ENCODE data around the gene TM4SF5.
A peak's percentile ranks its signal among the peaks of the same experiment; 100 is the strongest.

Gene TM4SF5, protein sequence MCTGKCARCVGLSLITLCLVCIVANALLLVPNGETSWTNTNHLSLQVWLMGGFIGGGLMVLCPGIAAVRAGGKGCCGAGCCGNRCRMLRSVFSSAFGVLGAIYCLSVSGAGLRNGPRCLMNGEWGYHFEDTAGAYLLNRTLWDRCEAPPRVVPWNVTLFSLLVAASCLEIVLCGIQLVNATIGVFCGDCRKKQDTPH

DNA sequence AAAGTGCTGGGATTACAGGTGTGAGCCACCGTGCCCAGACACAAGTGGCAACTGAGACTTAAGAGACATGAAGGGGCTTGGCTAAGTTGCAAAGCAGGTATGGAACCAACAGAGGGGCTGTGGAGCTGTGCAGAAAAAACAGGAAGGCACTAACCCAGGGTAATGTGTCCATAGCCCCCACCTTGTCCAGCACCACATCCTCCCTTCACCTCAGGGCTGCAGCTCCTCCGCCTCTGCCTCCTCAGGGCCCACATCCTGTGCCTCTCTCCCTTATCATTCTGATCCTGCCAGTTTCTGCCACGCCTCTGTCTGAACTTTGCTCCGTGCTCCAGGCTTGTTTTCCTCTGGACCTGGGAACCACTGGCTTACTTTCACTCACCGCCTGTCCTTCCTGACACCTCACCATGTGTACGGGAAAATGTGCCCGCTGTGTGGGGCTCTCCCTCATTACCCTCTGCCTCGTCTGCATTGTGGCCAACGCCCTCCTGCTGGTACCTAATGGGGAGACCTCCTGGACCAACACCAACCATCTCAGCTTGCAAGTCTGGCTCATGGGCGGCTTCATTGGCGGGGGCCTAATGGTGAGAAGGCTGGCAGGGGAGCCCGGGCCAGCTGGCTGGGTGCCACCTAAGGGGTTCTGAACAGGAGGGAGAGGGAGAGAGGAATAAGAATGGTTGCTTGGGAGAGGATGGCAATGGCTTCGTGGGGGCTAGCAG, at the start of gene TM4SF5:
TM4SF5 (plus strand) TSS at position 368 of the 716 bp plus-strand sequence; CDS start at position 405, 37 bp downstream.
- no peak for DNase-seq

DNA sequence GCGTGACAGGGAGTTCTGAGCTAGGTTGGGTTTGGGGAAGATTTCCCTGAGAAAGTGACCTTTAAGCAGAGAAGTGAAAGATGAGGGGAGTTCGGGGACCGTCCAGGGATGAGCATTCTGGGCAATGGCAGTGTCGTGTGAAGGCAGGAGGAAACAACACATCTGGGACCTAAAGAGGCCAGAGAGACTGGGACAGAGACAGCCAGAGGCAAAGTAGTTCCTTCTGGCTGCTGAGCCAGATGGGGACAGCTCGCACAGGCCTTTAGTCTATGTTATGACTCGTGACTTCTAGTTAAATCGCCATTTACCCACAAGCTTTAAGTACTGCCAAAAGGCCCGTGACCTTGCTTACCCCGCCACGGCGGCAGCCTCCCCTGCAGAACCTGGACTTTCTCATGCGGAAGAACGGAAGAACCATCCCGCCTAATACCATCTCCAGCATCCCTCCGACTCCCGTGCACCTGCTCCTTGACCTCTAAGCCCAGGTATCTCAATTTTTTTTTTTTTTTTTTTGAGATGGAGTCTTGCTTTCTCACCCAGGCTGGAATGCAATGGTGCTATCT, 48.9 kb upstream of the TM4SF5 start:
- peak; percentile 35 for DNase-seq

DNA sequence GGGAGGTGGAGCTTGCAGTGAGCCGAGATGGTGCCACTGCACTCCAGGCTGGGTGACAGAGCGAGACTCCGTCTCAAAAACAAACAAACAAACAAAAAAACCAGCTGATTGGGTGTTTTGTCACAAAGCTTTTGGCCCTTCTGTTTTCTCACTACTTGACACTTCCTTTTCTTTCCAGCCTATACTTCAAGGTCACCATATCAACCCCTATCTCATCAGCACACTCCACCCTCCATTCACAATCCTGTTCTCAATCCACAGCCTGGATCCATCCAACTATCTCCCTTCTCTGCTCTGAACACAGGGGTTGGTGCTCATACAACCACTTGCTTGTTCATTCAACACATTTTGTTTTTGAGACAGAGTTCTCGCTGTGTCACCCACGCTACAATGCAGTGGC, 47.0 kb upstream of the TM4SF5 start:
- DNase-seq, result peak; percentile 49

DNA sequence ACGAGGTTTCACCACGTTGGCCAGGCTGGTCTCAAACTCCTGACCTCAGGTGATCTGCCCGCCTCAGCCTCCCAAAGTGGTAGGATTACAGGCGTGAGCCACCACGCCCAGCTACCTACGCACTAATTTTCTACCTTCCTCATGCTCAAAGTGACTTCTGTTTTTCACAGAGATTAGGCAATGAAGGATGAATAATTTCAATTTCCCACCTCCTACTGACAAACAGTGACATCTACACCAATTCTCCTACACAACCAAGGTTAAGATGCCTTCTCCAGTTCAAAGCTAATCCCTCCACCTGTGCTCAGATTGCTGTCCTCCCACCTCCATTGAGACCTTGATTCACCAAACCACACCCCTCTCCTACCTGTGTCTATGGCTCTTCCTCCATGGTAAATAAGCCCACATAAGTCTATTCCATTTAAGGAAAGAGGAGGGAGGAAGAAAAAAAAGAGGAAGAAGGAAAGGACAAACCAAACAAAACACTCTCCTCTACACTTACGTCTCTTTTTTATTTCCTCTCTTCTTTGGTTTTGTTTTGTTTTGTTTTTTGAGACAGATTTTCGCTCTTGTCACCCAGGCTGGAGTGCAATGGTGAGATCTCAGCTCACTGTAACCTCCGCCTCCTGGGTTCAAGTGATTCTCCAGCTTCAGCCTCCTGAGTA, 45.9 kb upstream of the TM4SF5 start:
- DNase-seq, result peak; percentile 92

DNA sequence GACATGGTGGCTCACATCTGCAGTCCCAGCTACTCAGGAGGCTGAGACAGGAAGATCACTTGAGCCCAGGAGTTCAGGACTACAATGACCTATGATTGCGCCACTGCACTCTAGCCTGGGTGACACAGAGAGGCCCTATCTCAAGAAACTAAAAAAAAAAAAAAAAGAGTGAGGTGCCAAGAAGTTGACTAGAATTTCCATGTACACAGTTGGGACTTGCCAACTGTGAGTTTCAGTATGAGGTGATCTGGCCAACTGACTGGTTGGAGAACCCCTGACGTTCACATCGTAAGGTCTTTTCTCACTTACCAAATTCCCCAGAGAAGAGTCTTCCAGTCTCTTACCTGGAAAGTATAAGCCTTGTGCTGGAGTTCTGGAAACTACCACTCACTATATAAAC, 43.6 kb upstream of the TM4SF5 start:
- DNase-seq, result peak; percentile 76

DNA sequence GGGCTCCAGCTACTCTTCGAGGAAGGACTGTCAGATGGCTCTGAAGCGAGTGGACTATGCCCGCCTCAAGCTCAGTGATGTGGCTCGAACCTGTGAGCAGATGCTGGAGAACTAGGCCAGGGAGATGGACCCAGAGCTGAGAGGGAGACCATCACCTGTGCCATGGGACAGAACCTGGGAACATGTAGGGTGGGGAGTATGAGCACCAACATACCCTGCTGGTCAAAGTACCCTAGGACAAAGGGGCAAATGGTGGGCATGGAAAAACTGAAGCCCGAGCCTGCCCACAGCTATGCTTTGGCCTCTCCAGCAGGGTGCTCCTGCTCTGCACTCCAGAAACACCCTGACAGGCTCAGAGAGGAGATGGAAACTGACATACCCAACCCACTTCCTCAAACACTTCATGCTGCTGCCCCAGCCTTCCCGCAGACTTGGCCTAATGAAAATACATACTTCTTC, 38.6 kb upstream of the TM4SF5 start:
- DNase-seq, result peak; percentile 94

DNA sequence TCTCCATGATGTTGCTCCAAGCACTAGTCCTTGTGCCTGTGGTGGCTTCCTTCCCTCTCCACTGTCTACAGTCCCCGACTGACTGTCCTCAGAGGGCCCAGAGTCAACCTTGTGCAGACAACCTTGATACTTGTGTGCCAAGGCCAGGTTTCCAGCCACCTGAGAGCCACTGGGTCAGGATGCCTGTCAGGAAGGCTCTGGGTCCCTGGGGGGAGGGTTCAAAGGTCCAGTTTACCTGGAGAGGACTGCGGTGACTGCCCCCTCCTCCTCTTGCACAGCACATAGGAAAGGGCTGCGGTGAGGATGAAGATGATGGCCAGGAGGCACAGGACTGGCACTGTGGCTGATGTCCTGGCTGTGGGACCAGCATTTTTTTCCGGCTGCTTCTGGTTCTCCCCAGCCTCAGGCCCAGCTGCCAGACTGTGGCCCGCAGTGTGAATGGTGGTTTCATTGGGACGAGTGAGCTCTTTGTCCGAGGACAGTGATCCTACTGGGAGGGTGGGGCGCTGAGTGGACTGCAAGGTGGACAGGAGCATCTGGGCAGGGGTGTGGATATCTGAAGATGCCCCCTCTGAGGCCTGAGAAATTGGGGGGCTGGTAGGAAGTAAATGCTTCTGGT, 36.7 kb upstream of the TM4SF5 start:
- DNase-seq, result no peak

DNA sequence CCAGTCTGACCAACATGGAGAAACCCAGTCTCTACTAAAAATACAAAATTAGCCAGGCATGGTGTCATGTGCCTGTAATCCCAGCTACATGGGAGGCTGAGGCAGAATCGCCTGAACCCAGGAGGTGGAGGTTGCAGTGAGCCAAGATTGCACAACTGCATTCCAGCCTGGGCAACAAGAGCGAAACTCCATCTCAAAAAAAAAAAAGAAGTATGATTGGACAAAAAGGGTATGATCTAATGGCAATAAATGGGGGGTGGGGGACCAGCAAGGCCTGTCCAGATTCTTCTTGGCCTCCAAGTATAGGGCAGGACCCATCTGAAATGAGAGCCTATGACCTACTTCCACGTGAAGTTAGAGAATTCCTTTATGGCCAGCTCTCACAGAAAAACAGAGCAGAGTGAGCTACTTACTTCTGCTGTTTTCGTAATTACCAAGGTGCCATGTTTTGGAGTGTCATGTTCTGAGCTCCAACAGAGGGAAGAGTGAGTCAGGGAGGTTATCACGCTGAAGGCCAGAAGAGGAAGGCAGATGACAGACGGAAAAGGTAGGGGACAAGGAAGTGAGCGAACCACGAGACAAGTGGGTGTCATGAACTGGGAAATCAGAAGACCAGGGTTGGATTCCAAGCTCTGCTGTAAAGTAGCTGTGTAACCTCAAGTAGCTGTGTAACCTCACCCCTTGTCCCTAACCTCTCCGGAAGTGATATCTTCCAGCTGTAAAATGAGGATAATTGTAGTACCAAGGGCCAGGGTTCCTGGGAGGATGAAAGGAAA, 35.6 kb upstream of the TM4SF5 start:
- DNase-seq, result peak; percentile 96

DNA sequence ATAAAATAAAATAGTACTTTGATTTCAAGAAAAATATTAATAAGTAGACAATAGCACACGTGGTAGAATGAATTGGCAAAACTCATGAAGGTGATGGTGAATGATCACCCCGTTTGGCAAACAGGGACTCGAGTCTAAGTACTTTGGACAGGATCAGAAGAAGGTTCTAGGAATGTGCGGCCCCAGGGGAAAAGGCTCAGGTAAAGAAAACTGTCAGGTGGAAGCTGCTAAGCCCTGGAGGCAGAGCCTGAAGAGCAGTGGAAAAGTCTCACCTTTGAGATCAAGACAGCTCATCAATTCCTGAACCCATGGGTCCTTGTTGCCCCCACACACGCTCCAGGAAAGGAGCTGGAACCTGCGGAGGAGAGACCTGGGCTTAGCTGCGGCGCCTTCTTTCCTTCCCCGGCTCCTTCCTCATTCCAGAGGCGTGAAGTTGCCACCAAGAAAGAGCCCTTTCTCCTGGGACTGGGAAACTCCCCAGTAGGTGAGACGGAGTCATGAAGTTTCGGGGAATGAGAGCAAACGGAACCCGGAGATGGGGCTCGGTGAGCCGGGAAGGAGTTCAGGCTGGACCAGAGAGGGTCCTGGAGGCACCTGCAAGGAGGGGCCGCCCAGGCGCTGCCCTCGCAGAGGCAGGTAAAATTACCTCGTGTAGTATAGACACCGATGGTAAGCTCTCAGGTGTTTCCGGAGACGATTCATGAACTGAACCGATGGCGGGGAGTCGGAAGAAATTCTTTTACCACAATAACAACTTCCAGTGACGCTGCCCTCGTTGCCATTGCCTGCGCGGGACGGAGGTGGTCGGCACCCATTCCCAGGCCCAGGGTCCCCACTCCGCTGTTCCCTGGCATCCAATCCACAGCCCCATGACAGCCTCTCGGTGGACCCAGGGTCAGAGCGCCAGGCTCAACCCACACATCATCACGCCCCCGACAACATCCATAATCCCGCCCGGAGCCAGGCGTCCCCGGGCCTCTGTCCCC, 33.3 kb upstream of the TM4SF5 start:
- peak; percentile 42 for DNase-seq

DNA sequence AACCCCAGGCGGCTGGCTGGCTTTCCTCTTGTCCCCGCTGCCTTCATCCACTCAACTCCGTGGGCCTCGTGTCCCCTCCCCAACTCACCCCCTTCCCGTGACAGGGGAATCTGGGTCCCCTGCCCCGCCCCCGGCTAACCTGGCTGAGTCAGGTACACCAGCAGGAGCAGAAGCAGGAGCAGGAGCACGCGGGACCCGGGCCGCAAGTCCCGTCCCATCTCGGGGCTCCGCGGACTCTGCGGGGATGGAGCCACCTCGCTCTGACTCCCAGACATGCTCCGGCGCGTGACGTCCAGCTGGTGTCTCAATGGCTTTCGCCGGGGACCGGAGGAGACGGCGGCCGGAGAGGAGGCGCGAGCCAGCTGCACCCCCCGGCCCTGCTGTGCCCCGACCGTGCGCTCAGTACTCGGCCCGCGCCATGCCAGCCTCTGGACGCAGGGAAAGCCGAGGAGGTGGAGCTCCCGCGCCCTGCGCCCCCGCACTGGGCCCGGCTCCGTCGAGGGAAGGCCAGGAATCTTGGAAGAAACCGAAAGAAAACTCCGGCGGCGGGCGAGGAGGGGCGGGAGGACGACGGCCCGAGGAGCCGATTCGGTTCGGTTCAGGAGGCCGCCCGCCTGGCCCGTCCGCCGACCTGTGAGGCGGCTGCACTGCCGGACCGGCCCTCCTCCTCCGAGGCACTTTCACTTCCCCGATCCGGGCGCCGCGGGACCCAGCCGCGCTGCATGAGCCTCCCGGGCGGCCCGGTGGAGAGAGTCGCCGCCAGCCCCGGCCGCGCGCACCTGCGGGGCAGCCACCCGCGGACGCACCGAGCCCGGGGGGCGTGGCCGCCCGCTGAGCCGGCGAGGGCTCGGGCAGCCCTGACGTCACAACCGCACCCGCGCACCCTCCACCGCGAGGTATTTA, 32.3 kb upstream of the TM4SF5 start, which contains the start of the genes CXCL16 and ZMYND15:
CXCL16 (minus strand) TSS at position 807 of the 903 bp plus-strand sequence; CDS start at position 218, 589 bp downstream.
ZMYND15 (plus strand) TSS at position 712 of the 903 bp plus-strand sequence. CDS start 716 bp downstream, outside the sequence.
- DNase-seq, result peak; percentile 86

DNA sequence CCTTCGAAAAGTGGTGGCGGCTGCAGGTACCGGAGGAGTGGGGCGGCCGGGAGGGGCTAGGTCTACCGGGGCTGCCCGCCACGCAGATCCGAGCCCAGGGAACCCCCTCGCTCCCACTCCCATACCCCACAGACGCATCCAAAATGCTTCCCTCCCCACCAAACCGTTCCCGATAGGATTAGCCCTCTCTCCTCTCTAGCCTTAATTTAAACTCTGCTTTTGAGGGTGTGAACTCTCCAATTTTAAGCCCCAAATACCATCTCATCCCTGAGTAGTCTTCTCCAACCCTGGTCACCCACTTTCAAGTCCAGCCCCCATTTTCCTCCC, 31.7 kb upstream of the TM4SF5 start:
- no peak for DNase-seq

DNA sequence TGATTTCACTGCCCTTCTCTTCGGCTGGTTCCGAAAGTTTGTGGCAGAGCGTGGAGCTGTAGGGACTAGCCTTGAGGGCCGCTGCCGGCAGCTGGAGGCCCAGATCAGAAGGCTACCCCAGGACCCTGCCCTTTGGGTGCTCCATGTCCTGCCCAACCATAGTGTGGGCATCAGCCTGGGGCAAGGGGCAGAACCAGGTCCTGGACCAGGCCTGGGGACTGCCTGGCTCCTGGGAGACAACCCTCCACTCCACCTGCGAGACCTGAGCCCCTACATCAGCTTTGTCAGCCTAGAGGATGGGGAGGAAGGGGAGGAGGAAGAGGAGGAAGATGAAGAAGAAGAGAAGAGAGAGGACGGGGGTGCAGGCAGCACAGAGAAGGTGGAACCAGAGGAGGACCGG, 31.1 kb upstream of the TM4SF5 start:
- no peak for DNase-seq

DNA sequence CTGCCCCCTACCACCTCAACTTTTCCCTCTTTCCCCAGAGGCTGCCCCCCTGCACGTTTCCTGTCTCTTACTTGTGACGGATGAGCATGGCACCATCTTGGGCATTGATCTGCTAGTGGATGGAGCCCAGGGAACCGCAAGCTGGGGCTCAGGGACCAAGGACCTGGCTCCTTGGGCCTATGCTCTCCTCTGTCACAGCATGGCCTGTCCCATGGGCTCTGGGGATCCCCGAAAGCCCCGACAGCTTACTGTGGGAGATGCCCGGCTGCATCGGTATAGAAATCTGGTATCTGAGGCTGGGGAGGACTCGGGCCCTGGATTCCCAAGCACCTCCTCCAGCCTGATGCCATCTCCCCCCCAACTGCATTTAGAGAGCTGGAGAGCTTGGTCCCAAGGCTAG, 30.1 kb upstream of the TM4SF5 start:
- DNase-seq, result no peak

DNA sequence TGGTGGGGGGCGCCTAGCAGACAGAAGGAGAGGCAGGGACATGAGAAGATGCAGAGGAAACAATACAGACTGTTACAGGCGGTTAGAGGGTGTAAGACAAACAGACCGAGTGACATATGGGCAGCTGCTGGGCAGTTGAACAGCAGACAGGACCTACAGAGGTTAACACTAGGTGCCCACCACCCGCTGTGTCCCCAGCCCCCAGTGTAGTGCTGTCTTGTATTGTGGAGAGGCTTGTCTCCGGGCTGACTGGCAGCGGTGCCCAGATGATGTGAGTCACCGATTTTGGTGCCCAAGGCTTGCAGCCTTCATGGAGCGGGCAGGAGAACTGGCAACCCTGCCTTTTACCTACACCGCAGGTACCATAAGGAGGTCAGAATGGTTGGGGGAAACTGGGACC, 29.6 kb upstream of the TM4SF5 start:
- DNase-seq, result no peak

DNA sequence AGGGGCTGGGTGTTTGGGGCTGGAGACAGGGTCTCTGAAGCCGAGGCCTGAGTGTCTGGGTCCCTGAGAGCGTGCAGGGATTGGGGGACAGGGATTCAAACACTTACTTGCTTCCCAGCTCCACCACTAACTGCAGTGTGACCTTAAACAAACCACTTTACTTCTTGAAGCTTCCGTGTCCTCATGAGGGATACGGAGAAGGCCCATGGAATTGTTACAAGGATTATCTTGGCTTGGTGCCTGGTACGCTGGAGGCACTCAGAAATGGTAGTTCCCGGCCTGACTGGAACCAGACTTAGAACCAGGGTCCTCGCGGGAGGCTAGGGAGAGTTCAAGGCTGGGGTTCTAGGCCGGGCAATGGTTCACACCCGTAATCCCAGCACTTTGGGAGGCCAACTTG, 29.1 kb upstream of the TM4SF5 start:
- no peak for DNase-seq

DNA sequence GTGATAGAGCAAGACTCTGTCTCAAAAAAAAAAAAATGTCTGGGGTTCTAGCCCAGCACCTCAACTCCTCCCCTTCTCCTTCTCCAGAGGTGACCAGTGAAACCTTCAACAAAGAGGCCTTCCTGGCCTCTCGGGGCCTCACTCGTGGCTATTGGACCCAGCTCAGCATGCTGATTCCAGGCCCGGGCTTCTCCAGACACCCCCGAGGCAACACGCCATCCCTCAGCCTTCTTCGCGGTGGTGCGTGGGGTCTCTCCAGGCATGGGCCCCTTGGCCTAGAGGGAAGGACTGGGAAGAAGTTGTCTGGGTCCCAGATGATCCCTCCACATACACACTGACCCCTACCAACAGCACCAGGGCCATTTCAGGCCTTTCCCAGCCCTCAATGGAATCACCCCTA, 28.5 kb upstream of the TM4SF5 start:
- no peak for DNase-seq

DNA sequence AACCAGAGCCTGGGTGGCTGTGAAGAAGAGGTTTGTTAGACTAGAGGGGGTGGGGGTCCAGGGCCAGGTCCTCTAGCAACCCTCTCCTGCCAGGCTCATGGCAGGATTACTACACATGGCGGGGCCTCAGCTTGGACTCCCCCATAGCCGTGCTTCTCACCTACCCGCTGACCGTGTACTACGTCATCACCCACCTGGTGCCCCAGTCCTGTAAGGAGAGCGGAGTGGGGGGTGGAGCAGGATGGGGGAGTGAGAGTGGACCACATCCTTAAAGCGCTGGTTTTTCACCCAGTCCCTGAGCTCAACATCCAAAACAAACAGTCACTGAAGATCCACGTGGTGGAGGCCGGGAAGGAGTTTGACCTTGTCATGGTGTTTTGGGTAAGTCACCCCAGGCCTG, 27.8 kb upstream of the TM4SF5 start:
- DNase-seq, result no peak

DNA sequence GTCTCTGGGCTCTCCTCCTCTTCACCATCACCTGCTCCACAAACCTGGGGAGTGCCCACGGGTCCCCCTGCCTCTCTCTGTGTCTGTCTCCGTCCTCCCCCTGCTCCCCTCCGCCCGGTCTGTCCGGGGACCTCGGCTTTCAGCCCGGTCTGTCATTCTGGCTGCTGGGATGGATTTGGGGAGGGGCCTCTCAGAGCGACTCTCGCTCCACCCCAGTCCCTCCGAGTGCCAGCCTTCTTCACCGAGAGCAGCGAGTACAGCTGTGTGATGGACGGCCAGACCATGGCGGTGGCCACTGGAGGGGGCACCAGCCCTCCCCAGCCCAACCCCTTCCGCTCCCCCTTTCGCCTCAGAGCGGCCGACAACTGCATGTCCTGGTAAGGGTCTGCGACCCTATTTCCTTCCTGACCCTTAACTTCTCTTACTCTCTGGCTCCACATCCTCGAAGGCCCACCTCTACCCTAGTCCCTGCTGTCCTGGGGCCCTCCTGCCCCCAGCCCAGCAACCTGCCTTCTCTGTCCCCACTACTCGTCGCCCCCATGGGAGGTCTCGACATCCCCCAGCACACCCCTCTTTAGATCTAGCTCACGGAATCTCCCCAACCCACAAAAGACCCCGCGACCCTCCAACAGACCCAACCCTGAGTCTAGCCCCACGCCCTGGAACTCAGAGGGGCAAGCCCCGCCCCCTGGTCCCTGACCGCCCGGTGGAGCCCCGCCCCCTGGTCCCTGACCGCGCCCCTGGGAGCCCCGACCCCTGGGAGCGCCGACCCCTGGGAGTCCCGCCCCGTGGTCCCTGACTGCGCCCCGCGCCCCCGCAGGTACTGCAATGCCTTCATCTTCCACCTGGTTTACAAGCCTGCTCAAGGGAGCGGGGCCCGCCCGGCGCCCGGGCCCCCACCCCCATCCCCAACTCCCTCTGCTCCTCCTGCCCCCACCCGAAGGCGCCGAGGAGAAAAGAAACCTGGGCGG, 26.4 kb upstream of the TM4SF5 start:
- no peak for DNase-seq

DNA sequence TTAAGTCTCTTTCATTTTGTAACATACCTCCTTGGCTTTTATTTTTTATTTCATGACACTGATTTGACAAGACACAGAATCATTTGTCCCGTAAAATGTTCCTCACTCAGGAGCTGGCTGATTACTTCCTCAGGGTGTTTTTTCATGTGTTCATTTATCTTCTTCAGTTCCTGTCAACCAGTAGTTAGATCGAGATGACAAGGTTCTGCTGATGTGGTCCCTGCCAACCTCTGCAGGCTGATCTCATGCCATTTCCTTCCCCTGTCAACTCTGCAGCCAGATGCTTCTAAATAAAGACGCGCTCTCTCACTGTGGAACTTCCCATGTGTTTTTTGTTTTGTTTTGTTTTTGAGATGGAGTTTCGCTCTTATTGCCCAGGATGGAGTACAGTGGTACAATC, 23.8 kb upstream of the TM4SF5 start:
- DNase-seq, result peak; percentile 97

All from inflammatory macrophage treated with lipopolysaccharide for 4 hours (primary cell).